ENCODE data around the gene FAM177B. TPM values are rescaled to one million over a fixed set of nuclear protein-coding genes. Genes with fewer than 3 reads are reported as not detected.

FAM177B gene
- total and polyA plus RNA-seq, 4 donors = 0.10 to 0.54 (median 0.27) TPM; not detected in 1

DNA sequence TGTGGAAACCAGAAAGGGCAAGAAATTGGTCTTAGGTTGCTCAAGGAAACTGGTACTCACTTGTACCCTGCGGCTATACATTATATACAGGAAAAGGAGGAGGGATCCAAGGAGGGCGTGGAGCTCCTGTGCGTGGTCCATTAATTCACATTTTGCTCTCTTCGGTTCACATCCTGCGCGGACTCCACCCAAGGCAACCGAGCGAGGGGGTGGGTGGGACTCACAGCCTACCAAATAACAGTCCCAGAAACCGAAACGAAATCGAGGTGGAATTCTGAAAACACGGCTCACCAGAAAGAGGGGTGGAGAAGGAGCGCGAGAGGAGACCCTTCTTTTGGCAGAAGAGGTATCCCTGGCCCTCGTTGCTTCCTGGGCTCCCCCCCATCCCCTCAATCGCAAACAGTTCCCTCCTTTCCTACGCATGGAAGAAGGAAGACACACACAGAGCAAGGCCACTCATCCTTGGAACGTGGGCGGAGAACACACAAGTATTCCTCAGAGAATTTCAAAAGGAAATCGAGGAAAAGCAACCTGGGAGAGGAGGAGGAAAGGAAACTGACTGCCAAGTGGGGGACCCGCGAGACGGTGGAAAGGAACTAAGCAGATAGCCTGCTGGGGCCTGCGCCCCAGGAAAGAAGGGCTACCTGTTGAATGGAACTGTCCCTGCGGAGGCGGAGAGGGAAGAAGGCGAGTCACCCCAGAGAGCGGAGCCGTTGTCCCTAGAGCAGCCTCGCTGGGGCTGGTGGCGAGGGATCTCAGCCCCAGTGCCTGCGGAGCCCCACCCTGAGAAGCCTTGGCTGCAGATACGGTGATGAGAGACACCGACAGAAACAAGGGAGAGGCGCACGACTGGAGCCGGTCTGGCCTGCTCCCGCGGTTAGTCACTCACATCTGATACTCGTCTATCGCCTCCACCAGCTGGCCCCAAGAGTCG, 25.4 kb upstream of the FAM177B start:
- ATAC-seq (ENCODE audit: insufficient read depth, low FRiP score) (peak; percentile 17), DNase-seq (peak; percentile 59 to 77 (median 71))
- Histone ChIP-seq H3K4me3 (peak overlapping the region; percentile 85), H3K4me1 (ENCODE audit: control insufficient read depth in 5 of 5, insufficient read depth in 5 of 5, low read length in 5 of 5) (peaks cover 0 to 21% (median 7%) of the 10 kb centered on the region in 5 donors), H3K27me3 (ENCODE audit: control insufficient read depth in 3 of 3, insufficient read depth in 3 of 3, low read length in 2 of 3) (no peaks in the 10 kb centered on the region), H3K36me3 (ENCODE audit: control insufficient read depth in 4 of 4, insufficient read depth in 4 of 4, low read length in 4 of 4) (peaks cover 0 to 9% (median 7%) of the 10 kb centered on the region in 4 donors), H3K9ac (ENCODE audit: insufficient read depth in 1 of 2, low read length in 2 of 2) (peak overlapping the region; percentile 65 to 71), H3K9me3 (ENCODE audit: control insufficient read depth in 4 of 4, insufficient read depth in 3 of 4, low read length in 3 of 4) (no peaks in the 10 kb centered on the region), H3K27ac (ENCODE audit: low read depth in 1 of 2, low read length in 1 of 2) (peak overlapping the region; percentile 94)
- TF ChIP-seq, protein P1, sequence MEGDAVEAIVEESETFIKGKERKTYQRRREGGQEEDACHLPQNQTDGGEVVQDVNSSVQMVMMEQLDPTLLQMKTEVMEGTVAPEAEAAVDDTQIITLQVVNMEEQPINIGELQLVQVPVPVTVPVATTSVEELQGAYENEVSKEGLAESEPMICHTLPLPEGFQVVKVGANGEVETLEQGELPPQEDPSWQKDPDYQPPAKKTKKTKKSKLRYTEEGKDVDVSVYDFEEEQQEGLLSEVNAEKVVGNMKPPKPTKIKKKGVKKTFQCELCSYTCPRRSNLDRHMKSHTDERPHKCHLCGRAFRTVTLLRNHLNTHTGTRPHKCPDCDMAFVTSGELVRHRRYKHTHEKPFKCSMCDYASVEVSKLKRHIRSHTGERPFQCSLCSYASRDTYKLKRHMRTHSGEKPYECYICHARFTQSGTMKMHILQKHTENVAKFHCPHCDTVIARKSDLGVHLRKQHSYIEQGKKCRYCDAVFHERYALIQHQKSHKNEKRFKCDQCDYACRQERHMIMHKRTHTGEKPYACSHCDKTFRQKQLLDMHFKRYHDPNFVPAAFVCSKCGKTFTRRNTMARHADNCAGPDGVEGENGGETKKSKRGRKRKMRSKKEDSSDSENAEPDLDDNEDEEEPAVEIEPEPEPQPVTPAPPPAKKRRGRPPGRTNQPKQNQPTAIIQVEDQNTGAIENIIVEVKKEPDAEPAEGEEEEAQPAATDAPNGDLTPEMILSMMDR (IDR thresholded peaks at IDR 0.05; ENCODE audit: control extremely low read depth, extremely low read depth) = no peak
- 0% methylated on average over 42 of the region's 42 CpGs for WGBS, 2 donors

DNA sequence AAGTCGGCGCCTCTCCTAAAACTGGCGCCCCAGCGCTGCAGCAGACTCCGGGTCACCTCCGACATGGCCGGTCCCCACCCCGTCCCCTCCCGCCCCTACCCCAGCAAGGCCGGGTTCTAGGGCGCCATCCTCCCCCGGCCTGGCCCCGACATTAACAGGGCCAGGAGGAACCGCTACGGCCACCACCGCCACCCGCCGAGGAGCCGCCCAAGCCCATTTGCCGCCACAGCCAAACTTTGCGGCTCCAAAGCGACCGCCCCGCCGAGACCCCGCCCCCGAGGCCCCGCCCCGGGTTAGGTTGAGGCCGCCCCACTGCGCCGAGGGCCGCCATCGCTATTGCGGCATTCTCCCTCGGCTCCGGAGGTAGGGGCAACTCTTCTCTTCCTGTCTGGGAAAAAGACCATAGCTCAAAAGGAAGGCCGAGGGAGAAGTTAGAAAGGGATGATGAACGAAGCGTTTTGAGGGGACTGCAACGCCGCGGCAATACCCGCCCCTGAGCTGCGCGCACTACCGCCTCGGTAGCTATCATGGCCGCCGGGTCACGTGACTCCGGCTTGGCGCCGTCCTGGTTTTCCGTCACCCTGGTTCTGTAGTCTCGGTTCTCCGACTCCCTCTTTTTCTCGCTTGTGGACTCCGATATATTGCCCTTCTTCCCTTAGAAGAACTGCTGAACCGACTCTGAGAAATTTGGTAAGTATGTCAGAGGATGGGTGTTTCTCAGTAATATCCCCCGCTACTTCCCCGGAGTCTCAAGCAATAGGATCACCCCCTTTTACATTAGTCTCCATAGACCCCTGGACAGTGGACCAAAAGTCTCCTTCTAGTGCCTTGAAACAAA, 24.5 kb upstream of the FAM177B start, which contains the start of the genes AIDA and BROX:
Gene AIDA (minus strand): TSS at position 239 of the 838 bp plus-strand sequence. CDS start 174 bp downstream, at position 65.
Gene BROX (plus strand): TSS at position 312 of the 838 bp plus-strand sequence. CDS start 3,136 bp downstream, outside the sequence.
- Histone ChIP-seq H3K27me3 (ENCODE audit: control insufficient read depth in 3 of 3, insufficient read depth in 3 of 3, low read length in 2 of 3) (no peaks in the 10 kb centered on the region), H3K9ac (ENCODE audit: insufficient read depth in 1 of 2, low read length in 2 of 2) (peak within 1 kb of the TSS; percentile 65 to 91), H3K36me3 (ENCODE audit: control insufficient read depth in 4 of 4, insufficient read depth in 4 of 4, low read length in 4 of 4) (peaks cover 0 to 14% (median 8%) of the 10 kb centered on the region in 4 donors), H3K9me3 (ENCODE audit: control insufficient read depth in 4 of 4, insufficient read depth in 3 of 4, low read length in 3 of 4) (no peaks in the 10 kb centered on the region), H3K4me1 (ENCODE audit: control insufficient read depth in 5 of 5, insufficient read depth in 5 of 5, low read length in 5 of 5) (peaks cover 0 to 21% (median 7%) of the 10 kb centered on the region in 5 donors), H3K4me3 (peak within 1 kb of the TSS; percentile 85), H3K27ac (ENCODE audit: low read depth in 1 of 2, low read length in 1 of 2) (peak within 1 kb of the TSS; percentile 95 to 99)
- 3 to 4% methylated on average over 49 to 56 of the region's 62 CpGs for WGBS, 2 donors
- peak; percentile 94 to 95 (median 95) for DNase-seq
- ATAC-seq (ENCODE audit: insufficient read depth, low FRiP score) = peak; percentile 89
- TF ChIP-seq, protein P1 (IDR thresholded peaks at IDR 0.05; ENCODE audit: control extremely low read depth, extremely low read depth) = no peak

DNA sequence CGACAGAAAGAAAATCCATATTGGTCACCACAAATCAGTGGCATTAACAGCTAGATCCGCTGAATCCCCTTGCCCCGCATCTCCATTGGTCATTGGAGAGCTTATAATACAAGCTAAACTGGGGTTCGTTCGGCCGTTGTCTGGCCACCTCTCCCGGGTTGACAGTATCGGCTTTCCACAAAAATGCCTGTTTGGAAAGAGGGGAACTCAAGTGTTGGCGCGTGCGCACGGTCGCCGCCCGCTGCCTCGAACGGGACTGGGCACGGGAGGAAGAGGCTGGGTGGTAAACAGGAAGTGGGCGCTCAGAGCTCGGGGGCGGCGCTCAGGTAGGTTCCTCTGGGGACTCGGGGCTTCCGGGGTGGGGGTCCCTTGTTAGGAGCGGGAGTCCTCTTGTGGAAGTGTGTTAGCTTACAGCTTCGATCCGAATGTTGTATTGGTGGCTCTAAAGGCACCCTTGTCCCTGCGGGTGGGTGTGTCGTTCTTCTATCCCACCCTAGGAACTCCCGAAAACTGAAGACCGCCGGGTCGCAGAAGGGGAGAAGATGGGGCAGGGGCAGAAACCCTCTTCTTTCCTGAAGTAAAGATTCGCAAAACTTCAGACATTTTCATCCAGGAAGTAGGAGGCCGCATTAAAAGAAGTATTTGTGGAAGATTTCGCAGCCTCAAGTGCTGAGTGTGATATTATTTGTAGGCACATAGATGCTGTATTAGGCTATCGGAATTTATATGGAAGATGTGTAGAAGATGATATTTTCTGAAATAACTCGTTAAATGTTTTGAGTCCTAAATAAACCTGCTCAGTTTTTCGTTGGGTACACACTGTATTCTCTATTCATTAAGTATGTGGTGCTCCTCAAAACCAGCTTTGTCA, 23.7 kb upstream of the FAM177B start:
- Histone ChIP-seq H3K27me3 (ENCODE audit: control insufficient read depth in 3 of 3, insufficient read depth in 3 of 3, low read length in 2 of 3) (no peaks in the 10 kb centered on the region), H3K9ac (ENCODE audit: insufficient read depth in 1 of 2, low read length in 2 of 2) (peak overlapping the region; percentile 50 to 91), H3K4me1 (ENCODE audit: control insufficient read depth in 5 of 5, insufficient read depth in 5 of 5, low read length in 5 of 5) (peaks cover 0 to 21% (median 7%) of the 10 kb centered on the region in 5 donors), H3K36me3 (ENCODE audit: control insufficient read depth in 4 of 4, insufficient read depth in 4 of 4, low read length in 4 of 4) (peaks cover 0 to 14% (median 8%) of the 10 kb centered on the region in 4 donors), H3K27ac (ENCODE audit: low read depth in 1 of 2, low read length in 1 of 2) (peak overlapping the region; percentile 95 to 99), H3K4me3 (peak overlapping the region; percentile 72), H3K9me3 (ENCODE audit: control insufficient read depth in 4 of 4, insufficient read depth in 3 of 4, low read length in 3 of 4) (no peaks in the 10 kb centered on the region)
- TF ChIP-seq, protein P1 (IDR thresholded peaks at IDR 0.05; ENCODE audit: control extremely low read depth, extremely low read depth) = no peak
- peak; percentile 96 to 99 (median 98) for DNase-seq
- WGBS, 2 donors = 1% methylated on average over 39 of the region's 39 CpGs
- ATAC-seq (ENCODE audit: insufficient read depth, low FRiP score) = peak; percentile 80
